ENCODE data around the gene DNASE1. TPM values are rescaled to one million over a fixed set of nuclear protein-coding genes. Genes with fewer than 3 reads are reported as not detected.
"Not testable (repeated sequence)": the region's sequence is repeated elsewhere in the genome, so short reads cannot be mapped to it uniquely, and the experiment has no call there.

Gene DNASE1
- total and polyA plus RNA-seq, 2 donors from 2014 or later: 16.1 to 116 TPM

- Histone ChIP-seq H3K9ac (ENCODE audit: low read length in 3 of 3) (no peak overlapping the region), H3K4me1 (ENCODE audit: control insufficient read depth in 2 of 3, insufficient read depth in 2 of 3, low read depth in 1 of 3, low read length in 3 of 3) (peaks cover 0 to 6% (median 1%) of the 10 kb centered on the region in 3 donors), H3K27ac (ENCODE audit: low read depth in 2 of 2, low read length in 2 of 2) (no peak overlapping the region), H3K9me3 (ENCODE audit: control insufficient read depth in 2 of 3, insufficient read depth in 1 of 3, low read length in 3 of 3) (no peaks in the 10 kb centered on the region), H3K36me3 (ENCODE audit: control insufficient read depth in 2 of 3, insufficient read depth in 3 of 3, low read length in 3 of 3) (peaks cover 0 to 9% (median 0%) of the 10 kb centered on the region in 3 donors), H3K27me3 (ENCODE audit: control insufficient read depth, insufficient read depth, low read length) (no peaks in the 10 kb centered on the region), H3K4me3 (ENCODE audit: low read length in 3 of 3) (no peak overlapping the region)
- DNase-seq (no peak), FAIRE-seq (no peak)
- intact Hi-C loops (cut with DNase I): no loop called here
- no peak for TF ChIP-seq CTCF (IDR thresholded peaks at IDR 0.05; ENCODE audit: borderline replicate concordance, extremely low read depth, insufficient read depth)
Measured at GRCh38 chr16:3607634-3608033, 46.9 kb upstream of the DNASE1 start.

GRCh38 chr16:3608069-3608468 is 46.4 kb upstream of the DNASE1 start:
- peaks cover 0 to 6% (median 3%) of the 10 kb centered on the region in 3 donors for H3K4me1 ChIP-seq (ENCODE audit: control insufficient read depth in 2 of 3, insufficient read depth in 2 of 3, low read depth in 1 of 3, low read length in 3 of 3)
- H3K4me3 ChIP-seq (ENCODE audit: low read length in 3 of 3): no peak overlapping the region
- no peak overlapping the region for H3K27ac ChIP-seq (ENCODE audit: low read depth in 2 of 2, low read length in 2 of 2)
- no peak overlapping the region for H3K9ac ChIP-seq (ENCODE audit: low read length in 3 of 3)
- no peak for TF ChIP-seq CTCF (IDR thresholded peaks at IDR 0.05; ENCODE audit: borderline replicate concordance, extremely low read depth, insufficient read depth)
- H3K27me3 ChIP-seq (ENCODE audit: control insufficient read depth, insufficient read depth, low read length): no peaks in the 10 kb centered on the region
- no peaks in the 10 kb centered on the region for H3K9me3 ChIP-seq (ENCODE audit: control insufficient read depth in 2 of 3, insufficient read depth in 1 of 3, low read length in 3 of 3)
- no peak for DNase-seq
- no peak for FAIRE-seq
- intact Hi-C loops (cut with DNase I): no loop called here
- peaks cover 0 to 8% (median 0%) of the 10 kb centered on the region in 3 donors for H3K36me3 ChIP-seq (ENCODE audit: control insufficient read depth in 2 of 3, insufficient read depth in 3 of 3, low read length in 3 of 3)

- H3K27me3 ChIP-seq (ENCODE audit: control insufficient read depth, insufficient read depth, low read length); H3K9me3 ChIP-seq (ENCODE audit: control insufficient read depth in 2 of 3, insufficient read depth in 1 of 3, low read length in 3 of 3); DNase-seq; H3K4me1 ChIP-seq (ENCODE audit: control insufficient read depth in 2 of 3, insufficient read depth in 2 of 3, low read depth in 1 of 3, low read length in 3 of 3); FAIRE-seq; H3K36me3 ChIP-seq (ENCODE audit: control insufficient read depth in 2 of 3, insufficient read depth in 3 of 3, low read length in 3 of 3); H3K27ac ChIP-seq (ENCODE audit: low read depth in 2 of 2, low read length in 2 of 2); H3K4me3 ChIP-seq (ENCODE audit: low read length in 3 of 3); intact Hi-C loops (cut with DNase I); H3K9ac ChIP-seq (ENCODE audit: low read length in 3 of 3): not testable (repeated sequence)
Measured at GRCh38 chr16:3608976-3609375, 45.5 kb upstream of the DNASE1 start.

- Histone ChIP-seq H3K9me3 (ENCODE audit: control insufficient read depth in 2 of 3, insufficient read depth in 1 of 3, low read length in 3 of 3) (no peaks in the 10 kb centered on the region), H3K4me3 (ENCODE audit: low read length in 3 of 3) (peak overlapping the region in 2 of 3 donors; percentile 60 to 94), H3K9ac (ENCODE audit: low read length in 3 of 3) (peak overlapping the region in 1 of 3 donors; percentile 78), H3K27ac (ENCODE audit: low read depth in 2 of 2, low read length in 2 of 2) (no peak overlapping the region), H3K4me1 (ENCODE audit: control insufficient read depth in 2 of 3, insufficient read depth in 2 of 3, low read depth in 1 of 3, low read length in 3 of 3) (peaks cover 0 to 6% (median 3%) of the 10 kb centered on the region in 3 donors), H3K36me3 (ENCODE audit: control insufficient read depth in 2 of 3, insufficient read depth in 3 of 3, low read length in 3 of 3) (peaks cover 0 to 3% (median 0%) of the 10 kb centered on the region in 3 donors), H3K27me3 (ENCODE audit: control insufficient read depth, insufficient read depth, low read length) (no peaks in the 10 kb centered on the region)
- TF ChIP-seq CTCF (IDR thresholded peaks at IDR 0.05; ENCODE audit: borderline replicate concordance, extremely low read depth, insufficient read depth): no peak
- DNase-seq: no peak
- intact Hi-C loops (cut with DNase I): no loop called here
- FAIRE-seq: no peak
Measured at GRCh38 chr16:3609895-3610697, 44.4 kb upstream of the DNASE1 start.
